GM23248 (cell line): ENCODE measurements around the gene TXNRD2.

Source experiments
- EZH2 ChIP-seq: fragments of 200-600 bp; sonication (generic); IDR thresholded peaks from 2 replicates; pipeline ENCODE4 v1.6.1; 2018; ENCODE audit warnings: antibody characterized with exemption, mild to moderate bottlenecking; ENCODE audit not compliant: insufficient read depth, poor library complexity, severe bottlenecking
- EZH2phosphoT487 ChIP-seq: fragments of 200-600 bp; sonication (generic); IDR thresholded peaks from 2 replicates; pipeline ENCODE4 v1.6.1; 2018; ENCODE audit warnings: antibody characterized with exemption, moderate library complexity, mild to moderate bottlenecking, low read depth; ENCODE audit not compliant: insufficient read depth

DNA sequence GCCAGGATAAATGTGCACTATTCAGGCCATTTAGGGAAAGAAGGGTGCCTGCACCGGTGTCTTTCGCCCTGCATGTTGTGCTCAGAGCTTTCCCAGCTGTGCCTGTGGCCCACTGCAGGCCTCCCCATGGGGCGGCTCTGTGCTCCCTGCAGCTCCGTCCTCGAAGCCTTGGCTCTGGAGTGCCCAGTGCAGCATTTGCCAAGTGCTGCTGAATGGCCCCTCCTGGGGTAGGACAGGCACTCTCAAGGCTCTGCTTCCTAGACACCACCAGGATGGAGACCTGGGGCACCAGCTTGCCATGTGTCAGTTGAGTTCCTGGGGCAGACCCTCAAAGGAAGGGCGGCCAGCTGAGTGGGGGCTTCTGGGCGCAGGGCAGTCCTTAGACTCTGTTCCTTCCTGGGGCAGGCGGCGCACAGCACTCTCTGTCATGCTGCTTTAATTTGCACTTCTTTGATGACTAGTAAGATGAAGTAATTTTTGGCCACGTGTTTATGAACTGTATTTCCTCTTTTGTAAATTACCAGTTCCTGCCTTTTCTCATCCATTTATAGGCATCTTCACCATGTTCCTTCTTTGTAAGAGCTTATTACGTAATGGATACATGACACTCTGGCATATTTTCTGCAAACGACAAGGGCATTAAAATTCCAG is 54.9 kb downstream of the TXNRD2 start:
- TF ChIP-seq EZH2, result no peak
- TF ChIP-seq EZH2phosphoT487, result no peak
